GM15510 (cell line): Measurements from ENCODE around the gene OPCML.

Experiments
- POLR2A ChIP-seq: IDR thresholded peaks from 3 replicates; pipeline ENCODE4 v1.6.1; 2011; ENCODE audit warnings: borderline replicate concordance; ENCODE audit not compliant: insufficient read length; ENCODE audit errors: extremely low read depth

The OPCML gene

GRCh38 chr11:133403900-133404299 lies 128.4 kb downstream of the OPCML start:
- TF ChIP-seq POLR2A: no peak

DNA sequence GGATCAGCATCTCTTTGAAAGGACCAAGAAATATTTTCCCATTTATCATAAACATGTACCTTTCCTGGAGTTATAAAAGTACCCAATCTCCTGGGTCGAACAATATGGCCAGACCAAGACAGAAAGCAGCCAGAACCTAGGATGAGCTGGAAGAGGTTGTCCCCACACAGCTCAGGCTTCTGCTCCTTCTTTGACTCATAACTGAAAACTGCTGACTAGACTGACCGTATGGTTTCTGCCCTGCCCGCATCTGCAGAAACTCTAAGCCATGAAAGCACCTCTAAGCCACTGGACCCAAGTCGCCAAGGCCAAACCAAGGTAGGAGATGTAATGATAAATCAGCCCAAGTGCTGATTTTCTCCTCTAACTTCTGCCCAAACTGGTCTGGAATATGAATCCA lies 129.8 kb downstream of the OPCML start:
- no peak for TF ChIP-seq POLR2A

- TF ChIP-seq POLR2A: no peak
These were observed 132.3 kb downstream of the OPCML start for GRCh38 chr11:133399855-133400625.

DNA sequence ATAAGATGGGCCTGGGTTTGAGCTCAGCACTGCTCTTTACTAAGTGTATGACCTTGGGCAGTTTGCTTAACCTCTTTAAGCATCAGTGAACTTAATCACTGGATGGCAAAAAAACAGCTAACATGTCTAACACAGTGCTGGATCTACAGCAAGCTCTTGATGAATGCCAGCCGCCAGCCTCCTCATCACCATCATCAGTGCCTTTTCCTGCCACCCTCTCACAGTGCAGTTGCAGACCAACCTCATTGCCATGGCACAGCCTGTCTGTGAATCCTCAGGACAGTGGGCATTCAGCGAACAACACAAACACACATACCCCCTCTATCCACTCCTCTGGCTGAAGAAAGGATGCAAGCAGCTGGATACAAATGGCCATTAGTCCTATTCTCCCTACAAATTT lies 133.0 kb downstream of the OPCML start:
- TF ChIP-seq POLR2A: no peak

GRCh38 chr11:133390803-133391202 lies 141.5 kb downstream of the OPCML start:
- TF ChIP-seq POLR2A: no peak

GRCh38 chr11:133388975-133389568 lies 143.2 kb downstream of the OPCML start:
- no peak for TF ChIP-seq POLR2A

DNA sequence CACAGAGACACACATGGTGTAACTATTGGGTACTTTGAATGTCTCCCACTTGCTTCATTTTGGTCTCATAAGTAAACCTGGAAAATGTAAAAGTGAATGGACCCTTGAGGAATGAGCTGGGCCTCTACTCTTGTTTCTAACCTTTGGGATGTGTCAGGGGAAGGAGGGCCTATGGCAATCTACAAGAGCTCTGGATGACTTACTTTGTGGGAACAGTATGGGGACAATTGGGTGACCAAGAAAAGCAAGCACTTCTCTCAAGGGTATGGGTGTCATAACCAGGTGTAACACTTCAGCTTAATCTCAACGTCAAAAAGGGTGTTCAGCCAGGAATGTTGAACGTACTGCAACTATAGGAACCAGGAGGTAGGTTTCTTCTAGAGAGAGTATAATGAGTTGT lies 144.0 kb downstream of the OPCML start:
- no peak for TF ChIP-seq POLR2A

GRCh38 chr11:133386852-133387251 lies 145.4 kb downstream of the OPCML start:
- no peak for TF ChIP-seq POLR2A

GRCh38 chr11:133386262-133386661 lies 146.0 kb downstream of the OPCML start:
- TF ChIP-seq POLR2A: no peak

GRCh38 chr11:133385781-133386180 lies 146.5 kb downstream of the OPCML start:
- TF ChIP-seq POLR2A: no peak

- TF ChIP-seq POLR2A: no peak
These were observed 147.6 kb downstream of the OPCML start for GRCh38 chr11:133384731-133385130.

GRCh38 chr11:133383689-133384088 lies 148.6 kb downstream of the OPCML start:
- TF ChIP-seq POLR2A: no peak

DNA sequence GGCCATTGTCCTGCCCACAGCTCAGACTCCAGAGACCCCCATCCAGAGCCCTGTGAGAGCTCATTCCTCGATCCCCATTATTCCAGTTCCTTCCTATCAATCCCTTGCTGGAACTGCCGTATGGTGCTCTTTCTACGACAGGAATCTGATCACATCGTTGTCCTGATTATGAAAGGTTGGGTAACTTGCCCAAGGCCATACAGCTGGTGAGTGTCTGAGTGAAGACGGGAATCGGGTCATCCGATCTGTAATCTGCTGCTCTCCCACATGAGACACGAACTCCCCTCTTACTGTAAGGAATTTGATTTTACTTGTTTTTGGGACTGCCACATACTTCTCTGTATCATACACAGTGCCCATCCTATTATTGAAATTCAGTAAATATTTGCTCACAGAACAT lies 149.1 kb downstream of the OPCML start:
- no peak for TF ChIP-seq POLR2A

- TF ChIP-seq POLR2A: no peak
These were observed 150.0 kb downstream of the OPCML start for GRCh38 chr11:133382131-133382812.

DNA sequence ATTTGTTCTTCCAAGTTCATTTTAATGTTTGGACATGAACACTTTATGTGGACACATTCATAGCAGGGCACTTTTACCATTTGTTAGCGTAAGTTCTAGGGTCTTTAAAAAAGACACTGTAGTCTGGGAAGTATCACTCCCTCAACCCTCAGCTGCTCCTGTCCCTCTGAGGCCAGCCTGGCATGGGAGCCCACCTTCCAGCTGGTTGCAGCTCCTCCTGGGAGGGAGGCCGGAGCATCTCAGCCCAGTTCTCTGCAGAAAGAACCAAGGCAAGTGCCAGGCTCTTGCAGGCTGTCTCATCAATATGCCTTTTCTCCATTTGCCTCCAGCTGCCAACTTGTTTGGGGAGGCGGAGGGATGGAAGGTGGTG lies 150.6 kb downstream of the OPCML start:
- TF ChIP-seq POLR2A: no peak

DNA sequence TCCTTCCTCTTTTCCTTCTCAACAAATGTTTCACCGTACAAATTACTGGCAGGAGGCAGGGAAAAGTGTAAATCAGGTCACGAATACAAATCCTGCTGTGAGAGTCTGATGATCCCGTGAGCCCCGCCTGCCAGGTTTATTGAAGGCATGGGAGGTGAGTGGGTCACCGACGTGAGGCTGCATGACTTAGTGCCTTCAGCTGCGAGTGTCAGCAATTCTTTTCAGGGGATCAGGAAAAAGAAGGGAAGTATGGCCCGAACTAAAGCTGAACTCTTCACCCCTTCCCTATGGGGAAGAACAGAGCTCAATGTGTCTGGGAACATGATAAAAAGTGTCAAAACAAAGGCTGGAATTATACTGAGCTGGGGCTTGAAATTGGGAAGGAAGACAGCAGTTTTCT lies 166.2 kb downstream of the OPCML start:
- TF ChIP-seq POLR2A: no peak
